HUES48 (cell line): ENCODE results near the gene FRMD6.
A peak's percentile ranks its signal among the peaks of the same experiment; 100 is the strongest.
"Not testable (repeated sequence)": the region's sequence is repeated elsewhere in the genome, so short reads cannot be mapped to it uniquely, and the experiment has no call there.

Source experiments
- H3K27ac ChIP-seq: one replicate; pipeline ENCODE4 v1.7.0; 2013; ENCODE audit warnings: low read depth, low read length, inconsistent platforms
- H3K27me3 ChIP-seq: 2 replicates; pipeline ENCODE4 v1.6.1; 2013; ENCODE audit warnings: mild to moderate bottlenecking, low read length; ENCODE audit not compliant: control insufficient read depth, insufficient read depth
- H3K36me3 ChIP-seq: 2 replicates; pipeline ENCODE4 v1.6.1; 2013; ENCODE audit warnings: low read length; ENCODE audit not compliant: control insufficient read depth, insufficient read depth
- H3K4me1 ChIP-seq: 2 replicates; pipeline ENCODE4 v1.6.1; 2013; ENCODE audit warnings: mild to moderate bottlenecking, low read length; ENCODE audit not compliant: control insufficient read depth, insufficient read depth
- H3K4me3 ChIP-seq: 2 replicates; pipeline ENCODE4 v1.5.1; 2013; ENCODE audit warnings: mild to moderate bottlenecking, low read depth, low read length
- H3K9ac ChIP-seq: 2 replicates; pipeline ENCODE4 v1.6.1; 2013; ENCODE audit warnings: mild to moderate bottlenecking, low read depth, low read length, moderate library complexity
- H3K9me3 ChIP-seq: 2 replicates; pipeline ENCODE4 v1.6.1; 2013; ENCODE audit warnings: low read length; ENCODE audit not compliant: control insufficient read depth, insufficient read depth

Gene FRMD6

GRCh38 chr14:51628238-51628637 is 23.5 kb upstream of the FRMD6 start:
- Histone ChIP-seq H3K27me3 (no peaks in the 10 kb centered on the region), H3K4me3 (no peak overlapping the region), H3K27ac (no peak overlapping the region), H3K4me1 (no peaks in the 10 kb centered on the region), H3K9ac (no peak overlapping the region), H3K9me3 (no peaks in the 10 kb centered on the region), H3K36me3 (no peaks in the 10 kb centered on the region)

GRCh38 chr14:51630987-51631386 is 20.7 kb upstream of the FRMD6 start:
- Histone ChIP-seq H3K27me3 (no peaks in the 10 kb centered on the region), H3K27ac (no peak overlapping the region), H3K36me3 (no peaks in the 10 kb centered on the region), H3K4me1 (no peaks in the 10 kb centered on the region), H3K9ac (no peak overlapping the region), H3K4me3 (no peak overlapping the region), H3K9me3 (no peaks in the 10 kb centered on the region)

DNA sequence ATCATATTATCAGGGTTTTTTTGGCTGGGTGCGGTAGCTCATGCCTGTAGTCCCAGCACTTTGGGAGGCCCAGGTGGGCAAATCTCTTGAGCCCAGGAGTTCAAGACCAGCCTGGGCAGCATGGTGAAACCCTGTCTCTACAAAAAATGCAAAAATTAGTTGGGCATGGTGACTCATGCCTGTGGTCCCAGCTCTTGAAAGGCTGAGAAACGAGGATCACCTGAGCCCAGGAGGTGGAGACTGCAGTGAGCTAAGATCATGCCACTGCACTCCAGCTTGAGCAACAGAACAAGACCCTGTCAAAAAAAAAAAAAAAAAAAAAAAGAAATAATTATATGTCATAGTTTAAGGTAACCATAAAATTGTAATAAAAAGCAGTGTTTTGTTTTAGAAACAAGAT is 18.4 kb upstream of the FRMD6 start:
- not testable (repeated sequence) for H3K4me1 ChIP-seq, H3K9me3 ChIP-seq, H3K9ac ChIP-seq, H3K27ac ChIP-seq, H3K4me3 ChIP-seq, H3K36me3 ChIP-seq, H3K27me3 ChIP-seq

GRCh38 chr14:51636109-51636508 is 15.6 kb upstream of the FRMD6 start:
- Histone ChIP-seq H3K4me1 (peaks cover 4% of the 10 kb centered on the region), H3K36me3 (no peaks in the 10 kb centered on the region), H3K4me3 (no peak overlapping the region), H3K9me3 (no peaks in the 10 kb centered on the region), H3K9ac (no peak overlapping the region), H3K27me3 (no peaks in the 10 kb centered on the region), H3K27ac (no peak overlapping the region)

GRCh38 chr14:51638071-51638944 is 13.4 kb upstream of the FRMD6 start:
- no peak overlapping the region for H3K27ac ChIP-seq
- H3K9ac ChIP-seq: no peak overlapping the region
- peaks cover 4% of the 10 kb centered on the region for H3K4me1 ChIP-seq
- no peaks in the 10 kb centered on the region for H3K36me3 ChIP-seq
- H3K9me3 ChIP-seq: no peaks in the 10 kb centered on the region
- H3K4me3 ChIP-seq: no peak overlapping the region
- H3K27me3 ChIP-seq: no peaks in the 10 kb centered on the region

- Histone ChIP-seq H3K9me3 (no peaks in the 10 kb centered on the region), H3K36me3 (no peaks in the 10 kb centered on the region), H3K27ac (no peak overlapping the region), H3K4me1 (peaks cover 4% of the 10 kb centered on the region), H3K4me3 (no peak overlapping the region), H3K27me3 (no peaks in the 10 kb centered on the region), H3K9ac (no peak overlapping the region)
Observed at GRCh38 chr14:51639668-51640316, 11.9 kb upstream of the FRMD6 start.

DNA sequence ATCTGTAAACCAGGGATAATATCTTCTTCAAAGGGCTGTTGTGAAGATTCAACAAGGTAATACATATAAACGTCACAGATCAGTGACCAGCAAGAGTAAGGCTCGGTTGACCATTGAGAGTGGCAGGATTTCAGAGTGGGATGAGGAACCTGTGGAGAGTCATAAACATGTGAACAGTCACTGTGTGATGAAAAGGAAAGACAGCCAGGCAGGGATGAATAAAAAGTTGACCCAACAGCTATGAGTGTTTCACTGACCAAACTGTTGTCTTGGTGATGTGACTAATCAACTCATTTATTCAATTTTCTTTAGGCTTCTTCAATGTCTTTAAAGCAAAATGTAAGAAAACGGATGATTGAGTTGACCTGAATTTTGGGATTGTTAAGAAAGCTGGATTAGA is 8.6 kb upstream of the FRMD6 start:
- no peak overlapping the region for H3K4me3 ChIP-seq
- no peaks in the 10 kb centered on the region for H3K36me3 ChIP-seq
- H3K27me3 ChIP-seq: no peaks in the 10 kb centered on the region
- H3K9me3 ChIP-seq: no peaks in the 10 kb centered on the region
- H3K9ac ChIP-seq: no peak overlapping the region
- H3K4me1 ChIP-seq: peaks cover 4% of the 10 kb centered on the region
- H3K27ac ChIP-seq: no peak overlapping the region

- Histone ChIP-seq H3K36me3 (no peaks in the 10 kb centered on the region), H3K27ac (no peak overlapping the region), H3K27me3 (no peaks in the 10 kb centered on the region), H3K9ac (no peak overlapping the region), H3K9me3 (no peaks in the 10 kb centered on the region), H3K4me1 (no peaks in the 10 kb centered on the region), H3K4me3 (no peak overlapping the region)
Observed at GRCh38 chr14:51644217-51644933, 7.3 kb upstream of the FRMD6 start.

DNA sequence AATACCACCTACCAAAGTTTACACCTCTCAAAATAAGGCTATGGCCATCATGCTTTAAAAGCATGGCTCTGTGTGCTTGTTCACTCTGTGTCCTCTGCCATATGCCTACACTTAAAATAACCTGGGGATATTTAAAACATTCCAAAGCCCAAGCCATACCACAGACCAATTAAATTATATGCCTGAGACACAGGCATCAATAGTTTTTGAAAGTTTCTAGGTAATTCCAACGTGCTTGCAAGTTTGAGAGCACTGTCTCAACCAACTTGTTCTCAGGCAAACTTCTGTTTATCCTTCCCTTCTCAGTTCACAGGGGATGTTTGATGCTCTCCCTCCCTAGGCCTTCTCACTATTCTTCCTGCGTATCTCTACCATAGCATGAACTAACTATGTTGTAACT is 3.4 kb upstream of the FRMD6 start:
- Histone ChIP-seq H3K36me3 (no peaks in the 10 kb centered on the region), H3K9me3 (no peaks in the 10 kb centered on the region), H3K27me3 (no peaks in the 10 kb centered on the region), H3K9ac (no peak overlapping the region), H3K27ac (no peak overlapping the region), H3K4me3 (no peak overlapping the region), H3K4me1 (peaks cover 1% of the 10 kb centered on the region)

DNA sequence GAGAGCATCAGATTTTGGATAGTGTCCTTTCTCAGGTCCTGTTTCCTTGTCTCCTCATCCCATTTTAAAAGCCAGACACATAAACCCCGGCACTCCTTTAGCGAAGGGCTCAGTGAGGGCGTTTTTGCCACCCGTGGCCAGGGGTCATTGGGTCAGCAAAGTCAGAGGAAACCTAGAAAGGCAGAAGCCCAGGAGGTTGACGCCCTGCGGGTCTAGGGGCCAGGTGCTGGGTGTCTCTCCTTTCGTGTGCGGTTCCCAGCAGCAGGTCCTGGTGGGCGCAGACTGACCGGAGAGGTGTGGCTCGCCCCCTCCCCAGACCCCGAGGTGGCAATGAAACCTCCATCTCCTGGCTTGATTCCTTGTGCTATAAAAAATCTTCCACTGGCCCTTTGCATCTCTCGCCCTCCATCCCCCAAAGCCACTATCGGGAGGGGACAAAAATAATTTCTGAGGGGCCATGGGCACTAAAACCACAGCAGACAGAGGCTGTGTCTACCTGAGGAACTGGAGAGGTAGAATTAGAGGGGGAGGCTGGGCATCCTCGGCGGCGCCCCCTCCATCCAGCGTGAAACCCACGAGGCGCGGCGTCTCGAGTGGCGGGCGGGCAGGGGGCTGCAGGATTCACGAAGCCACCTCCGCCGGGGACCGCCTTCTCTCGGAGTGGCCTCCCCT is 858 bp upstream of the FRMD6 start:
- Histone ChIP-seq H3K9ac (peak overlapping the region; percentile 99), H3K4me3 (peak overlapping the region; percentile 91), H3K9me3 (no peaks in the 10 kb centered on the region), H3K27me3 (no peaks in the 10 kb centered on the region), H3K27ac (peak overlapping the region; percentile 91), H3K4me1 (peaks cover 17% of the 10 kb centered on the region), H3K36me3 (no peaks in the 10 kb centered on the region)
